Inflammatory macrophage (primary cell): ENCODE measurements around the gene ELOB.

Source experiments
- DNase-seq, 2 donors: peaks; one replicate each; pipeline ENCODE4 v3.0.0-alpha.2; 2020 to 2022

The ELOB gene

DNA sequence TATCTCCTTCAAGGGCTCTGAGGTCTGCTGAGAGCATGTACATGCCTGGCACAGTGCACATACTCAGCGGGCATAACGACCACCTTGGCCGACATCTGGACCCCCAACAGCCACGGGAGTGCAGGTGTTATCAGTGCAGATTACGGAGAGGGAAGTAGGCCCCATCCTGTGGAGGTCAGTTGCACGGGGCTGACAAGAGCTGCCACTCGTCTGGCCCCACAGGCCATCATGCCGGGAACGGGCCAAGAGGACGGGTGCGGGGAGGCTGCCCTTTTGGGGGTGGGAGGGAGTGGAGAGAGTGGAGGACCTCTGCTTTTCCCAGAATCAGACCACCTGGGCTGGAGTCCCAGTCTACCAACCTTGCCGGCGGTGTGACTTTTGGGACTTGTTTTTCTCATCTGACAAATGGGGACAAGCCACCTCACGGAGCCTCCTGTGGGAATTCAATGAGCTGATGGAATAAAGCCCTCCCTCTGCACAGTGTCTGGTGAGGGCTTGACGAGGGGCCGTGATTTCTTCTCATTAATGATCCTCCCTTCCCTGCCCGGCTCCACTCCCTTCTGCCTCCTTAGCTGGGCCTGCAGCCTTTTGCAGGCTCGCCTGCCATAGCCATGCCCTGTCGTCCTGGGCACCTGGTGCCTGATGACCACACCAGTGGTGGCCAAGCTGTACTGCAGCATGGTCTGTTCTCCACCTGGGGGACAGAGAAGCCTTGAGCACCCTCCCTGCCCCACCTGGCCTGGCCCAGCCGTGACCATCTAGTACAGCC, 5.7 kb upstream of the ELOB start:
- DNase-seq, result no peak

DNA sequence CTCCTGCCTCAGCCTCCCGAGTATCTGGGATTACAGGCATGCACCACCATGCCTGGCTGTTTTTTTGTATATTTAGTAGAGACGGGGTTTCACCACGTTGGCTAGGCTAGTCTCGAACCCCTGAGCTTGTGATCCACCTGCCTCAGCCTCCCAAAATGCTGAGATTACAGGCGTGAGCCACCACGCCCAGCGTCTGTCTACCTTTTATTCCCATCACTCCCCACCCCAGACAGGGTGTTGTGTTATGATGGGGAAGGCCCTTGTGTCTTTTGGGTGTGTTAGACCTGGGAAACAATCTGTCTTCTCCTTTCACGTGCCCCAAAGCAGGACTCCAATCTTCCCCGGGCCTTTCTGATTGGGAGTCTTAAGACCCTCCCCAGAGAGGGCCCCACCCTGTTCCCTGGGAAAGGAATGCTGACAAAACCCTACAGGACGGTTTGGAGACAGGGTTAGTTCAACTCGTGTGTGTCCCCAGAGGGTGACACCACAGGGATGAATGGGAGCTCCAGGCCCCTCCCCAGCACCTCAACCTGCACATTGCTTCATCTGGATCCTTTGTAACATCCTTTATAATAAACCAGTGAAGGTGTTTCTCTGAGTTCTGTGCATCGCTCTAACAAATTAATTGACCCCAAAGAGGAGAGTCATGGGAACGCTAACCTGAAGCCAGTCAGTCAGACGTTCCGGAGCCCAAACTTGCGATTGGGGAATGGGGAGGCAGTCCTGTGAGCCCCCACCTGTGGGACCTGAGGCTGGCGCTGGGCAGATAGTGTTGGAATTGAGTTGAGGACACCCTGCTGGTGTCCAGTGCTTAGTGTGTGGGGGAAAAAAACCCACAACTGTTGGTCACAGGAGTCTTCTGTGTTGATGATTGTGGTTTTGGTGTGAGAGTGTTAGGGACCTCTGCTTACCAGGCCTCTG, 3.2 kb upstream of the ELOB start:
- DNase-seq, result no peak

DNA sequence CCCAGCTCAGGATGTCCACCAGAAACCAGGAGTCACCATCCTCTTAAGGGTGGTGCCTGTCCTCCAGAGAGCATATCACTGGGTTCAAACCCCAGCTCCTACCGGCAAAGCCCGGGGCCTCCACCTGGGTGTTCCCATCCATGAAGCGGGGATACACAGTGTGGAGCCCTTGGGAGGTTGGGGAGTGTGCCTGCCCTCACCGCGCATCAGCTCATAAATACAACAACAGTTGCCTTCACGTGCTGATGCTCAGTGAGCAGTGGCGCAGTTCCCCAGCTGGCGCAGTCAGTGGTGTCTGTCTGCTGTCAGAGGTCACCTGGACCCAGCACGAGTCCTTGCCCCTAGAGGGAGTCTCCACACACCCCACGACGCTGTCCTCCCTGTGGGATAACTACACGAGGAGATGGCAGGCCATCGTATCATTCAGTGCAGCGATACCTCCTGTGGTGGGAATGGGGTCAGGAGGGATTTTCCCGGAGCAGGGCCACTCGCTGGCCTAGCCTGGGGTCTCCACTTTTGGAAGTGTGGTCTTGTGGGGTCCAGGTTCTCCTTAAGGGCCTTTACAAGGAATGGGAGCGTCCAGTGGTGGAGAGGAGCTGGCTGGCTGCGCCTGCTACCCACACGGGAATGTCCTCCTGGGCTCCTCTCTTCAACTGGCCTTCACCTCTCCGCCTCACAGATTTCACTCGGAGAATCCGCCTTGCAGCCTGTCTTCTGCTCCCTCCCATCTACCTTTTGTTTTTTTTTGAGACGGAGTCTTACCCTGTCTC, 2.3 kb upstream of the ELOB start:
- DNase-seq, result no peak

DNA sequence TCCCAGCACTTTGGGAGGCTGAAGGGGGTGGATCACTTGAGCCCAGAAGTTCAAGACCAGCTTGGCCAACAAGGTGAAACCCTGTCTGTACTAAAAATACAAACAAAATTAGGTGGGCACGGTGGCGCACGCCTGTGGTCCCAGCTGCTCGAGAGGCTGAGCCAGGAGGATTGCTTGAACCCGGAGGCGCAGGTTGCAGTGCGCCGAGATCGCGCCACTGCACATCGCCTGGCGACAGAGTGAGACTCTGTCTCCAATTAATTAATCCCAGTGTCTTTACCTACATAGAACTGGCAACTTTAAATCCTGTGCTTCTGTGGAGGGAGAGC, 1.5 kb upstream of the ELOB start:
- no peak for DNase-seq

- peak in 1 of 2 donors; percentile 33 for DNase-seq
These were observed 986 bp upstream of the ELOB start for GRCh38 chr16:2777903-2778629.

- DNase-seq, result peak in 1 of 2 donors; percentile 57
These were observed 460 bp downstream of the ELOB start for GRCh38 chr16:2776500-2777139.

GRCh38 chr16:2775765-2776499, 1.1 kb downstream of the ELOB start:
- no peak for DNase-seq

GRCh38 chr16:2775131-2775716, 1.9 kb downstream of the ELOB start:
- DNase-seq, result peak; percentile 59 to 62

DNA sequence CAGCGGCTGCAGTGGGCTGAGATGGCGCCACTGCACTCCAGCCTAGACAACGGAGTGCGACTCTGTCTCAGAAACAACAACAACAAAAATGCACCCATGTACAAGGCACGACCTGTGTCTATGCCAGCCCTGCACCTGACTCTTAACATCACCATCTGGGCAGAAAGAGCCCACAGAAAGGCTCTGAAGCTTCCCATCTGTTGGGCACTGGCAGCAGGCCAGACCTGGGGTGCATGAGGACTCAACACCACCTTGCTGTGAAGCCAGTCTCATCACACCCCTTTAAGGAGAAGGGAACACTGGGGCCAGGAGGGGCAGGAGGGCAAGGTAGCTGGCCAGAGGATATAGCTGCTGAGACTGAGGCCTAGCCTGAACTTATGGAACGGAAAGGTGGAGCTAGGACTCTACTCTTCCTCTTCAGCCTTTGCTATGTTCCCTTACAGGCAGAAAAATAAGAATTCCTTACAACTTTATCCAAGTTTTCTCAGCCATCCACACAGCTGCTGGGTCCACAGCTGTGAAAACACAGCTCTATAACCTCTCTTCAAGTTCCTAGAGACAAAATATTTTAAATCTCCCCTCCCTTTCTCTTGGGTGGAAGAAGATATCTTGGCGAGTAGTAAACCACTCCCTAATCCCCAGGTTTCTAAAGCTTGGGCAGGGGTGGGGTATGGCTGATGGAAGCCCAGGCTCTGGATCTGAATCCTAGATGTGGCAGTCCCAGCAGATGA, 2.8 kb downstream of the ELOB start:
- no peak for DNase-seq

DNA sequence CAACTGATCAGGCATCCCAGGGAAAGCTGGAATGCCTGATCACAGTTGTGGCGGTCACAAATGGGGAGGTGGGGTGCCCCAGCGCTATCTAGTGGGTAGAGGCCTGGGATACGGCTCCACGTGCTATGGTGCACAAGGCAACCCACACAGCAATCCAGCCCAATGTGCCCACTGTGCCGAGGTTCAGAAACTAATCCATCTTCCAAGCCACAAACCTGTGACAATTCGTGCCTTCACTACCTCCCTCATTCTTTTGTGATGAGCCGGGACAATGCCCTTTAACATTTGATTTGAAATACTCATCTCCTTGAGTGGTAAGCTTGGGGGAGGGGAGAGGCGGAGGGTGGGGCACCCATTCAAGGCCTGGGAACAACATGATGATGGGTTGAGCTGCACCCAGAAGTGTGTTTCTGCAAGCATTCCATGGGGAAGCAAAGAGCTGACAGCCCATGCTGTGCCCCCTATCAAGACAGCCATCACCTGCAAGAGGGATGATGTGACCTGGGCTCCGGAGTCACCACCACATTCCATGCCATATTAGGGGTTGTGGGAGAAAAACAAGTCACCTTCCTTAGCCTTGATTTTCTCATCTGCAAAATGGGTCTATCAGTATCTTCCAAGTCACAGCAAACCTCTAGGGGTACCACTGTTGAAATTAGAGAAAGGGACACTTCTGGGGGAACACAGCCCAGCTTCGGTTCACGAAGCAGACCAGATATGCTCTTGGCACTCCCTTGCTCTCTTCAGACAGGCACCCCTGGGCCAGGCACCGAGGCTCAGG, 3.7 kb downstream of the ELOB start:
- DNase-seq, result no peak

DNA sequence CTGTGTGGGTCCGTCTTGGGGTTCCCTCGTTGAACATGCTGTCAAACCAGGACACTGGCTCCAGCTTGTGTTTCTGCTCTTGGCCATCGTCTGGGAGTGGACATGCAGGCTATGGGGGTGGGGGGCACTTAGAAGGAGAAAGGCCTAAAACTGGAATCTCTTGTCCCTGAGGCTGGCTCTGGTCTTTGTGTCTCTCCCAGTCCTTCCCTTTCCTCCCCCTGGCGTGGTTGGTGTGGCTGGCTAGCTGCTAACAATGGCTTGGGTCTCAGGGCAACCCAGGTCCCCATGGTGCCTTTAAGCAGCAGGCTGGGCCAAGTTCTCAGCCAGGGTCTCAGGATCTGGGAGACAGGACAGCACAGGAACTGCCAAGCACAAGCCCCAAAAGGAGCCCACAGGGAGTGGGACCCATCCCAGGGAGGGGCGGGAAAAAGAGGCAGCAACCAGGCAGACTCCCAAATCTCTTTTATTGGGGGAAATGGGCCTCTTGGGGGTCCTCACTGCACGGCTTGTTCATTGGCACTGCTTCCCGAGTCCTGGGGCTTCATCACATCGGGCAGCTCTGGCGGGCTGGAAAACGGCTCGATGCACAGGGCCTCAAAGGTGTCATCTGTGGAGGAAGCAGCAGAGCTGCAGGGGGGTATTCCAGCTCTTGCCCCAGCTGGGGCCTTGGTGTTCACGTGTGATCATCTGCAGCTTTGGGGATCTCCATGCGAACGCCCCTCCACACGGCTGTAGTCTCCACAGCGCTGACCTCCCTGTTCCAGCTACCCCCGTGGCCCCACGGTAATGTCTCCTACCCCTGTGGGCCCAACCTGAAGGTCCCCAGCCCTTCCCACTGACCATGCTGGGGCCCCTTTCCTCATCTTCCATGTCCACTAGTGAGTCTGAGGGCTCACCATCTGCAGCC, 5.3 kb downstream of the ELOB start:
- no peak for DNase-seq

DNA sequence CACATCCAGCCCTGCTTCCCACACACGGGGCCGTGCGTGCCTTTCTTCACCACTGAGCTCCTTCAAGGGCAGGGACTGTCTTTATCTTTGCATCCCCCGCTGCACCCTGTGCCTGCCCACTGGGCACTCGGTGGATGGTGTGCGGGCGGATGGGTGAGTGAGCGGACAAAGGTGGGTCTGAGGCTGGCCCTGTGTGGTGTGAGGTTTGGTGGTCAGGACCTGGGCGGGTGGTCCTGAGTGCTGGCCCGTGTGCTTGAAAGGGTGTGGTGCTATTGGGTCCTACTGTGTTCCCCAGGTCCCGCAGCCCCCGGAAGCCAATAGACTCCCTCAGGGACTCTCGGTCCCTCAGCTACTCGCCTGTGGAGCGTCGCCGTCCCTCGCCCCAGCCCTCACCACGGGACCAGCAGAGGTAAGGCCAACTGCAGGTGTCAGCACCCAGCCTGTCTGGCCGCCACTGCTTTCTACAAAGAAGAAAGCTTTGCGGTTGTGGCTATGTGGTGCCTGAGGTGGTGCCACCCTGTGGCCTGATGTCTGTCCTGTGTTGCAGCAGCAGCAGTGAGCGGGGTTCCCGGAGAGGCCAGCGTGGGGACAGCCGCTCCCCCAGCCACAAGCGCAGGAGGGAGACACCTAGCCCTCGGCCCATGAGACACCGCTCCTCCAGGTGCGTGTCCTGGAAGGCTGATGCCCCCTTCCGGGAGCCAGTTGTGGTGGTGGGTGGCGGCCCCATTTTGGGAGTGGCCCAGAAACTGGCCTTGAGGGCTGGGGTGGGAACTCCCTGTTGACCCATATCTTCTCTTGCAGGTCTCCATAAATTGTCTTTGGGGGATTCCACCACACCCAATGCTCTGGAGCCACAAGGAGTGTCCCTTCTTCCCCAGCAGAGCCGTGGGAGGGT, 6.8 kb downstream of the ELOB start:
- no peak for DNase-seq

DNA sequence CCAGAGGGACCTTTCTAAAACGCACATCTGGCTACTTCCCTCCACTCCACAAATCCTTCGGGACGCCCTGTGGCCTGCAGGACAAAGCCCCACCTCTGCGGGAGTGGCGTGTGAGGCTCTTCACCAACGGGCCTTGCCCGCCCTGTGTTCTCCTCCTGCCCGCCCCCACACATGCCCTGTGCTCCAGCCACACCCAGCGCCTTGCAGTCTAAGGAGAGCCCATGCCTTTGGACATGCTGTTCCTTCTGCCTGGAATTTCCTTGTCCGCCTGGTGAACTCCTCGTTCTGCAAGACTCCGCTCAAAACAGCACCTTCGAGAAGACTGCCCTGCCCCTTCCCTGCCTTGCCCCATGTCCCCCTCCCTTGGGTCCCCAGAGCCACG, 7.4 kb downstream of the ELOB start:
- DNase-seq, result no peak

DNA sequence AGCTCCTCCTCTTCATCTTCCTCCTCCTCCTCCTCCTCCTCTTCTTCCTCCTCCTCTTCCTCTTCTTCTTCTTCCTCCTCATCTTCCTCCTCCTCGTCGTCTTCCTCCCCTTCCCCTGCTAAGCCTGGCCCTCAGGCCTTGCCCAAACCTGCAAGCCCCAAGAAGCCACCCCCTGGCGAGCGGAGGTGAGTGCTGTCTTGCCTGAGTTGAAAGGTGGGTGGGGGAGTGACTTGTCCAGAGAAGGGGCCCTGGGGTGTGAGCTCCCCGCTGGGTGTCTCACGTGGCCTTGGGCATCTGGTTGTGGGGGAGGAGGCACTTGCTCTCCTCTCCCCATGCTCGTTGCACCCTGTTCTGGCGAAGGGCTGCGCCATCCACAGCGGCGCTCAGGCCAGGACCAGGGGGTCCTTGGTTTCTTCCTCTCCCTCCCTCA, 8.0 kb downstream of the ELOB start:
- DNase-seq, result no peak

GRCh38 chr16:2768403-2769089, 8.5 kb downstream of the ELOB start:
- no peak for DNase-seq

GRCh38 chr16:2767891-2768290, 9.2 kb downstream of the ELOB start:
- DNase-seq, result no peak
